ENCODE data around the gene APOB. TPM values are rescaled to one million over a fixed set of nuclear protein-coding genes. Genes with fewer than 3 reads are reported as not detected.

The APOB gene
- total RNA-seq, 1 donor: under 0.01 TPM

- no peak overlapping the region for H3K4me3 ChIP-seq (ENCODE audit: low read depth, low read length)
- TF ChIP-seq CTCF (IDR thresholded peaks at IDR 0.05; ENCODE audit: insufficient read depth, low read length): no peak
- no peak for DNase-seq (ENCODE audit: low read depth)
Measured at GRCh38 chr2:21036708-21037670, 6.9 kb downstream of the APOB start.

GRCh38 chr2:21035974-21036707, 7.7 kb downstream of the APOB start:
- TF ChIP-seq CTCF (IDR thresholded peaks at IDR 0.05; ENCODE audit: insufficient read depth, low read length): no peak

GRCh38 chr2:21035282-21035973, 8.4 kb downstream of the APOB start:
- H3K4me3 ChIP-seq (ENCODE audit: low read depth, low read length): no peak overlapping the region

More at GRCh38 chr2:21035974-21036707, 7.7 kb downstream of the APOB start:
- no peak for DNase-seq (ENCODE audit: low read depth)
- no peak overlapping the region for H3K4me3 ChIP-seq (ENCODE audit: low read depth, low read length)

GRCh38 chr2:21034972-21035279, 8.9 kb downstream of the APOB start:
- no peak for DNase-seq (ENCODE audit: low read depth)
- no peak overlapping the region for H3K4me3 ChIP-seq (ENCODE audit: low read depth, low read length)
- no peak for TF ChIP-seq CTCF (IDR thresholded peaks at IDR 0.05; ENCODE audit: insufficient read depth, low read length)

More at GRCh38 chr2:21035282-21035973, 8.4 kb downstream of the APOB start:
- no peak for DNase-seq (ENCODE audit: low read depth)
- no peak for TF ChIP-seq CTCF (IDR thresholded peaks at IDR 0.05; ENCODE audit: insufficient read depth, low read length)

GRCh38 chr2:21034156-21034971, 9.5 kb downstream of the APOB start:
- no peak for DNase-seq (ENCODE audit: low read depth)
- no peak for TF ChIP-seq CTCF (IDR thresholded peaks at IDR 0.05; ENCODE audit: insufficient read depth, low read length)
- H3K4me3 ChIP-seq (ENCODE audit: low read depth, low read length): no peak overlapping the region

Data from fibroblast of the aortic adventitia (primary cell).